ENCODE data around the gene STK24.

STK24 gene

DNA sequence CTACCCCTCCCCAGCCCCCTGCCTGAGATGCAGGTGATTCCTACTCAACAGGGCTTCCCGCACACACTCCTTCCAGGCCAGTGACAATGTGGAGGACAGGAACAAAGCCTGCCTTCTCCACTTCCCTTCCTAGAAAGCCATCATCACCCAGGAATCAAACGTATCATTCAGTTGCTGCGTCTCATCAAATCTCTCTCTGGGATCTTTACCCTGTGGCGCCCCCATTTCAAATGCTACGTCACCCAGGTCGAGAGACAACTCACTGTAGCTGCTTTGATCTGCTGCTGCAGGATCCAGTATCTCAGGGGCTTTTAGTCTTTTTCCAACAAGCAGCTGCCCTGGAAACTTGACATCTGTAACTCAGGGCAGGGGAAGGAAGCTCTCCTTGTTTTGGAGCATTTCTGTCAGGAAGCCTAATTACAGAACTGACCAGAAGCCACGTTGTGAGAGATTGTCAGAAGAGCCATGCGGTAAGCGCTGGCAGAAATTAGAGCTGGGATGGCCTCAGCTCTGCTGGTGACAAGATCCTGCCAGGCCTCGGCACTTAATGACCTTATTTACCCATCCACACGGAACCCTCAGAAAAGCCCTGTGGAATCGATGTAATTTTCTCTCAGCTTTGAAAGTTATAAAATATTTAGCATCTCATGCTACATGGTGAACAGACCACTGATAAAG is 140.5 kb downstream of the STK24 start:
- no peak for DNase-seq (ENCODE audit: low read depth, low spot score)
- no peak overlapping the region for H3K4me3 ChIP-seq (ENCODE audit: low read depth, low read length)
- POLR2A ChIA-PET = no interaction called here
- TF ChIP-seq, protein P1, sequence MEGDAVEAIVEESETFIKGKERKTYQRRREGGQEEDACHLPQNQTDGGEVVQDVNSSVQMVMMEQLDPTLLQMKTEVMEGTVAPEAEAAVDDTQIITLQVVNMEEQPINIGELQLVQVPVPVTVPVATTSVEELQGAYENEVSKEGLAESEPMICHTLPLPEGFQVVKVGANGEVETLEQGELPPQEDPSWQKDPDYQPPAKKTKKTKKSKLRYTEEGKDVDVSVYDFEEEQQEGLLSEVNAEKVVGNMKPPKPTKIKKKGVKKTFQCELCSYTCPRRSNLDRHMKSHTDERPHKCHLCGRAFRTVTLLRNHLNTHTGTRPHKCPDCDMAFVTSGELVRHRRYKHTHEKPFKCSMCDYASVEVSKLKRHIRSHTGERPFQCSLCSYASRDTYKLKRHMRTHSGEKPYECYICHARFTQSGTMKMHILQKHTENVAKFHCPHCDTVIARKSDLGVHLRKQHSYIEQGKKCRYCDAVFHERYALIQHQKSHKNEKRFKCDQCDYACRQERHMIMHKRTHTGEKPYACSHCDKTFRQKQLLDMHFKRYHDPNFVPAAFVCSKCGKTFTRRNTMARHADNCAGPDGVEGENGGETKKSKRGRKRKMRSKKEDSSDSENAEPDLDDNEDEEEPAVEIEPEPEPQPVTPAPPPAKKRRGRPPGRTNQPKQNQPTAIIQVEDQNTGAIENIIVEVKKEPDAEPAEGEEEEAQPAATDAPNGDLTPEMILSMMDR (IDR thresholded peaks at IDR 0.05; ENCODE audit: insufficient read depth, low read length, missing control alignments) = no peak
- CTCF ChIA-PET = interaction anchor here (1.2 to 2.6 kb wide), 2 partner anchors 9 to 237 kb away, joined by 4 to 14 read pairs; no protein-coding TSS in a partner anchor

DNA sequence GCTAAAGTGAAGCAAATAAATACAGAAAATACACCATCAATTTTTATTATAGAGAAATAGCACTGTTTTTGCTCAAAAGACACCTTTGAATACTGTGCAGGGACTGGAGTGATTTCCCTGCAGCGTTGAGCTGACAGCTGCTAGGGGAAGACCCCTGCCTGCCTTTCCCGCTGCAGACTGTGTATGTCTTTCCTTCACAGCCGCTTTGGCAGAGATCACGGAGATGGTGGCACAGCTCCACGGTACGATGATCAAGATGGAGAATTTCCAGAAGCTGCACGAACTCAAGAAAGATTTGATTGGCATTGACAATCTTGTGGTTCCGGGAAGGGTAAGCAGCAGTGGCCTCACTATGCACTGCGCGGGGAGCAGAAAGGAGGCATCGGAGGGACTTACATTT is 141.5 kb downstream of the STK24 start:
- TF ChIP-seq, protein P1 (IDR thresholded peaks at IDR 0.05; ENCODE audit: insufficient read depth, low read length, missing control alignments) = no peak
- no peak for DNase-seq (ENCODE audit: low read depth, low spot score)
- ChIA-PET CTCF (interaction anchor here (0.9 to 2.8 kb wide), 2 partner anchors 10 to 402 kb away, joined by 3 to 15 read pairs; no protein-coding TSS in a partner anchor), POLR2A (no interaction called here)
- H3K4me3 ChIP-seq (ENCODE audit: low read depth, low read length) = no peak overlapping the region

DNA sequence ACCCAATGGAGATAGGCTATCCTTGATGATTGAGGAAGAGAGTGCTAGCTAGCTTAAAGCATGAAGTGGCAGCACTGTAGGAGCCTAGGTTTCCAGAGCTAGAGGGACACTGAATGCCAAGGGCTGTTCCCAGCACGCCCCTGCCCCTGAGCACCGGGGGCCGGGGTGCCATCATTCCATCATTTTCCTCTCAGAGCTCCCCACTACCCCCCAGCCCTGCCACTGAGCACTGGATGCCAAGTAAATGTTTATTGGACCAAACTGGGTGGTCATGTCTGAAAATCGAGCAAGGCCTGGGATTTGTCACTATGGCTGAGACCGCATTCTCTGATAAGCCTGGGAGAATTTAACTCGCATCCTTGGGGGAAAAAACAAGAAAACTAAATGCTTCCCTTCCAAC is 142.8 kb downstream of the STK24 start:
- ChIA-PET POLR2A (no interaction called here), CTCF (interaction anchor here (1.2 to 2.8 kb wide), 4 partner anchors 8 to 401 kb away, joined by 3 to 15 read pairs (median 4); no protein-coding TSS in a partner anchor)
- no peak for DNase-seq (ENCODE audit: low read depth, low spot score)
- TF ChIP-seq, protein P1 (IDR thresholded peaks at IDR 0.05; ENCODE audit: insufficient read depth, low read length, missing control alignments) = no peak
- no peak overlapping the region for H3K4me3 ChIP-seq (ENCODE audit: low read depth, low read length)

DNA sequence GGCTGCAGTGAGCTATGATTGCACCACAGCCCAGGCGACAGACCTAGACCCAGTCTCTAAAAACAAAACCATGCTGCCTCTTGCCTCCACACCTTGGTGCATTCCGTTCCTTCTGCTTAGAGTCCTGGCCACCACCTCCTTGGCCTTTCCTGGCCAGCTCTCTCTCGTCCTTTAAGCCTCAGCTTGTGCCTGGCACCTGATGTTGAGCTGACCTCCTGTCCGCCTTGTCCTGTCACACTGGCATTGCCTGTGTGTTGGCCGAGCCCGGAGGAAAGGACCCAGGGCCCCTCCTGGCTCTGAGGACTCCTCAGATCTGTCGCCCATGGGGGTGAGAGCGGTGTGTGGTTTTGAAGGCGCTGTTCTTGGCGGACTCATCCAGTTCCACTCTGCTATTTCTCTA is 143.3 kb downstream of the STK24 start:
- CTCF ChIA-PET = interaction anchor here (1.2 to 2.8 kb wide), 4 partner anchors 9 to 401 kb away, joined by 3 to 15 read pairs (median 4); no protein-coding TSS in a partner anchor
- TF ChIP-seq, protein P1 (IDR thresholded peaks at IDR 0.05; ENCODE audit: insufficient read depth, low read length, missing control alignments) = no peak

DNA sequence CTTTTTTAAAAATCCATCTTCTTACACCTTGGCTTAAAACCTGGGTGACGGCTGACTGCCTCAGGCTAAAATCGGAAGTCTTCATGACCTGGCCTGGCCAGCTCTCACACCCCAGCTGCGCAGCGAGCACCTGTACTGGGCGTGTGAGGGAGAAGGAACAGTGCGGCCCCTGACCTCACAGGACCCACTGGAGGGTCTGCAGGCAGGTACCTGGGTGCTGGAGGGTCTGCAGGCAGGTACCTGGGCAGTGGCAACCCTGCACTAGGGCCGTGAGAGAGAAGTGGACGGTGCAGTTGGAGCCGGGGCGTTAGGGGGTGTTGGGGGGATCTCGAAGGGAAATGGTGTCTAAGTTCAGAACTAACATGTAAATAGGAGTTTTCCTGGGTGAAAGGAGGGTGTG is 144.3 kb downstream of the STK24 start:
- POLR2A ChIA-PET = no interaction called here
- no peak overlapping the region for H3K4me3 ChIP-seq (ENCODE audit: low read depth, low read length)
- CTCF ChIA-PET = interaction anchor here (2.1 to 2.4 kb wide), 2 partner anchors 12 to 220 kb away, joined by 4 to 11 read pairs; no protein-coding TSS in a partner anchor
- DNase-seq (ENCODE audit: low read depth, low spot score) = no peak
- TF ChIP-seq, protein P1 (IDR thresholded peaks at IDR 0.05; ENCODE audit: insufficient read depth, low read length, missing control alignments) = no peak

More for the DNA sequence above, 143.3 kb downstream of the STK24 start:
- POLR2A ChIA-PET = no interaction called here
- H3K4me3 ChIP-seq (ENCODE audit: low read depth, low read length) = no peak overlapping the region
- no peak for DNase-seq (ENCODE audit: low read depth, low spot score)

DNA sequence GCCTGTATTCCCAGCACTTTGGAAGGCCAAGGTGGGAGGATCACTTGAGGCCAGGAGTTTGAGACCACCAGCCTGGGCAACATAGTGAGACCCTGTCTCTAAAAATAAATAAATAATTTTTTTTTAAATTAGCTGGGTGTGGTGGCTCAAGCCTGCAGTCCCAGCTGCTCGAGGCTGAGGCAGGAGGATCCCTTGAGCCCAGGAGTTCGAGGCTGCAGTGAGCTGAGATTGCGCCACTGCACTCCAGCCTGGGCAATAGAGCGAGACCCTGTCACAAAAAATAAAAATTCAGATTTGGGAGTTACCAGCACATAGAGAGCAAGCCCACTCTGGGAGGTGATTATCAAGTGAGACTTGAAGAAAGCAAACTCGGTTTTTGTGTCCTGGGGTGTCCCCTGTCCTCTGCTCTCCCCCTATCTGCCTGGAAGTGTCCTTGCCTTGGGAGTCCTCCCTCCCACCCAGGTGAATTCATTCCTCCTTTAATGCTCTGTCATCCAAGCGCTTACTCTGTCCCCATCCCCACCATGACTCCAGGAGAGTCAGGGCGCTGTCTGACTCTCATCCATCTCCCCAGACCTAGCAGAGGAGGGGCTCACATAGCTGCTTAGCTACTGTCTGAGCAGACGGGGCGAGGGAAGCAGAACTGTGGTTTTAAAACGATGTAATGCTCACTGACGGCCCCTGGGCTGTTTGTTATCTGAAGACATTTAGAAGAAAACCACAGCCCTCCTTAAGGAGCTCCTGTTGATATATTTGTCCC is 146.8 kb downstream of the STK24 start:
- no peak overlapping the region for H3K4me3 ChIP-seq (ENCODE audit: low read depth, low read length)
- CTCF ChIA-PET = interaction anchor here (0.8 to 2.4 kb wide), 14 partner anchors 8 to 574 kb away, joined by 3 to 27 read pairs (median 4); no protein-coding TSS in a partner anchor
- POLR2A ChIA-PET = interaction anchor here (1.1 kb wide), 1 partner anchor 223 kb away, joined by 3 read pairs; no protein-coding TSS in a partner anchor
- TF ChIP-seq, protein P1 (IDR thresholded peaks at IDR 0.05; ENCODE audit: insufficient read depth, low read length, missing control alignments) = no peak
- DNase-seq (ENCODE audit: low read depth, low spot score) = no peak
